Fibroblast of mammary gland (primary cell): ENCODE results near the gene PITX2.

ENCODE experiments used
- DNase-seq: peaks from one replicate; pipeline ENCODE4 v3.0.0-alpha.2; 2010; ENCODE audit warnings: low read depth
- H3K4me3 ChIP-seq: 2 replicates; pipeline ENCODE4 v1.5.1; 2011; ENCODE audit warnings: low read depth, mild to moderate bottlenecking, low read length, moderate library complexity; ENCODE audit not compliant: control insufficient read depth
- TF ChIP-seq, protein P1 (sequence below): conservative IDR thresholded peaks from 2 replicates; pipeline ENCODE4 v1.5.1; 2011; ENCODE audit warnings: low read depth, low read length, inconsistent platforms; ENCODE audit not compliant: control insufficient read depth, insufficient read depth

The PITX2 gene

DNA sequence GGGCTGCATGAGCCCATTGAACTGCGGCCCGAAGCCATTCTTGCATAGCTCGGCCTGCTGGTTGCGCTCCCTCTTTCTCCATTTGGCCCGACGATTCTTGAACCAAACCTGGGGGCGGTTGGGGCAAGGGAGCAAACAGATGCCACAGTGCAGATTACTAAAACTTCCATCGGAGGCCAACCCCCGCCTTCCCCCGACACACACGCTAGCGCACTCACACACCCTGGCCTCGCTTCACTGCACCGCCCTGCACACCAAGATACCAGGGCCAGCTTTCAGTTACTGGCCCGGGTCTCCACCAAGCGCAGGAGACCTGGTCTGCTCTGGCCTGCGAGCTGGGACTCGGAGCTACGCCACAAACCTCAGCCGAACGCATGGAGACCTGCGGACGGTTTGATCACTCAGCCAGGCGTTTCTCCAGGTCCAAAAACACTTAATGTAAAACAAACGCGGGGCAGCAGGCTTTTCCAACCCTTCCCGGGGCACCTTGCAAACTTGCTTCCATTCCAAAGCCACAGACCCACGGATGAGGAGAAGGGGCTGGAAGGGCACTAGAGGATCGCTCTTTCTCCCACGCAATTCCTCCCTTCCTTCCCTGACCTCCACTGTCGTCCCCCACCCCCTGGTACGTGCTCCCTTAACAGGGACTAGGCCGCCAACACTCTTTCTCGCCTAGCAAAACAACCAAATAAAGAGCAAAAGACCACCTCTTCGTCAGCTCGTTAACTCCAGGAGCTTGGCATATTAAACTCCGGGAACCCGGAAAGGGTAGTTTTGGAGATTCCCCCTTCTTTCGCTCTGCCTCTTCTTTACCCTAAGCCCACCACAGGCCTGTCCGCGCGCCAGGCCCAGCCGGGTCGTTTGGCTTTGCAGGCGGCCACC lies 4.1 kb downstream of the PITX2 start:
- H3K4me3 ChIP-seq, result no peak overlapping the region
- DNase-seq, result no peak
- TF ChIP-seq, protein P1, sequence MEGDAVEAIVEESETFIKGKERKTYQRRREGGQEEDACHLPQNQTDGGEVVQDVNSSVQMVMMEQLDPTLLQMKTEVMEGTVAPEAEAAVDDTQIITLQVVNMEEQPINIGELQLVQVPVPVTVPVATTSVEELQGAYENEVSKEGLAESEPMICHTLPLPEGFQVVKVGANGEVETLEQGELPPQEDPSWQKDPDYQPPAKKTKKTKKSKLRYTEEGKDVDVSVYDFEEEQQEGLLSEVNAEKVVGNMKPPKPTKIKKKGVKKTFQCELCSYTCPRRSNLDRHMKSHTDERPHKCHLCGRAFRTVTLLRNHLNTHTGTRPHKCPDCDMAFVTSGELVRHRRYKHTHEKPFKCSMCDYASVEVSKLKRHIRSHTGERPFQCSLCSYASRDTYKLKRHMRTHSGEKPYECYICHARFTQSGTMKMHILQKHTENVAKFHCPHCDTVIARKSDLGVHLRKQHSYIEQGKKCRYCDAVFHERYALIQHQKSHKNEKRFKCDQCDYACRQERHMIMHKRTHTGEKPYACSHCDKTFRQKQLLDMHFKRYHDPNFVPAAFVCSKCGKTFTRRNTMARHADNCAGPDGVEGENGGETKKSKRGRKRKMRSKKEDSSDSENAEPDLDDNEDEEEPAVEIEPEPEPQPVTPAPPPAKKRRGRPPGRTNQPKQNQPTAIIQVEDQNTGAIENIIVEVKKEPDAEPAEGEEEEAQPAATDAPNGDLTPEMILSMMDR, result no peak

DNA sequence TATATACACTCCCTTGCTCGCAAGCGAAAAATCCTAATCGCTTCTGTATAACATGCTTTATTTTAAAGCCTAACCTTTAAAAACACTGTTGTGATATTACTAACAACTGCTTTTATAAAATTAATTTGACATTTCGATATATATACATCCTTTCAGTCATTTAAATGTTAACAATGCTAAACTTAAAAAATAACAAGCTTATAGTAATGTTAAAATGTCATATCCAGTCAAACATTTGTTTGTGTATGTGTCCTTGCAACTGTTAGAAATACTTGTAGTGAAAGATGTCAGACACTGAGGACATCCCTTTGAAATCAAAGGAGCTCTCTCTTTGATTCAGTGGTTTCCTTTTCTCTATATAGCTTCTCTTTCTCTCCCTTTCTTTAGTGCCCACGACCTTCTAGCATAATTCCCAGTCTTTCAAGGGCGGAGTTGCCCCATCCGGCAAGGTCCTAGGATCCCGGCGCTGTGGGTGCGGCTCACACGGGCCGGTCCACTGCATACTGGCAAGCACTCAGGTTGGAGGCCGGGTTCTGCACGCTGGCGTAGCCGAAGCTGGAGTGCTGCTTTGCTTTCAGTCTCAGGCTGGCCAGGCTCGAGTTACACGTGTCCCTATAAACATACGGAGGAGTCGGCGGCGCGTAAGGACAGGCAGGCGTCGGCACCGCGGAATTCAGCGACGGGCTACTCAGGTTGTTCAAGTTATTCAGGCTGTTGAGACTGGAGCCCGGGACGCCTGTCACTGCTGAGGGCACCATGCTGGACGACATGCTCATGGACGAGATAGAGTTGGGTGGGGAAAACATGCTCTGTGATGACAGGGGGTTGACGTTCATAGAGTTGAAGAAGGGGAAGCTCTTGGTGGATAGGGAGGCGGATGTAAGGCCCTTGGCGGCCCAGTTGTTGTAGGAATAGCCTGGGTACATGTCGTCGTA lies 5.0 kb downstream of the PITX2 start:
- H3K4me3 ChIP-seq, result no peak overlapping the region
- no peak for DNase-seq
- TF ChIP-seq, protein P1, result no peak

DNA sequence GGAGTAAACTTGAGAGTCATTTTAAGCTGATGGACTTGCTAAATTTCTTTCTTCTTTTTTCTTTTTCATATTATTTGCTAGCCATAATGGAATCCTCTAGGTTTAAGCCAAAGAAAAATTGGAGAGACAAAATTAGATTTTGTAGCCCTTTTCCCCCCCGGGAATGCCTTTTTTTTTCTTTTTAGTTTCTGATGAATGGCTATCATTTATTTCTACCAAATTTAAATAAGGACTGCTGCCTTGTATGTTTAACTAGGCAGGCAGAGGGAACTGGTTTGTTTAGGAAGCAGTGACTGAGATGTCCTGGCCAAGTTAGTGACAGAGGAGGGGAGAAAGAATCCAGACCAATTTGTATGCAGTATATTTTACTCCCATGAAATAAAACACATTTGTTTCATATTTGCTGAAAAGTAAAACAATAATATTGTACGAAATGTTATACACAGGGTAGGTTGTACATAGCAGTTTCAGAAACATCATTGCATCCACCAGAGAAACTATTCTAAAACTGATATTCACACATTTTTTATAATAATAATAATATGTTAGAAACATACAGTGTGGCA lies 5.7 kb downstream of the PITX2 start:
- no peak for DNase-seq

DNA sequence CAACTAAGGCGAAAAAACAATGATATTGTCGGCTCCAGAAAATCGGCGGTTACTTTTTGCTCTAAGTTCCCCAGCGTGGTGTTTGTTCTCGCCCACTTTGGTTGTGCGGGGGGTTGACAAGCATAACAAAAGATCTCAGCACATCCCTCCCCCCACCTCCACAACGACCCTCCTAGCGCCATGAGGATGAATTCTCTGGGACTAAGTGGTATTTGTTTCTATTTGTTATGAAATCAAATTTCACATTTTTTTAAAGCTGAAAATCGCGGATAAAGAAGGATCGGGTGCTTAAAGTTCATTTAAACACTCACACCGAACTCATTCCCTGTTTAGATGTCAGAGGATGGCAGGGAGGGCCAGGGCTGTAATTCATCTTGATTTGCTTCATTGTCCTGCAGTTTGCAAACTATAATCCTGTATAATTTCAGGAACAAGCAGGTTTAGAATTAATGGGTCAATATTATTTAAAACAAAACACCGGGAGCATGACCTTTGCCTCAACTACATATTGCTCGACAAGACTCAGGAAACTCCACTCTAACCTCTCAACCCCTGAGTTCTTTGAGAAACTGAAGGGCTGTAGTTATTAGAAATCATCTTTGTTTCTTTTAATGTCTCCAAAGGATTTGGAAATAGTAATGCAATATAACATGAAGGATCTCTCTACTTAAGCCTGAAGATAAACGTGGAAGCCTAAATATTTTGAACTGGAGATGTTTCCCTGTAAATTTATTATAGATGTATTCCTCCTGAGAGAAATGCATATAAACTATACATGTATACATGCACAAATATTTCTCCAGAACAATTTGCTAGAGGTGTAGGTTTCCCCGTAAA lies 6.4 kb downstream of the PITX2 start:
- TF ChIP-seq, protein P1, result no peak
- no peak overlapping the region for H3K4me3 ChIP-seq
- DNase-seq, result no peak

More for the DNA sequence above, 5.7 kb downstream of the PITX2 start:
- TF ChIP-seq, protein P1, result no peak
- no peak overlapping the region for H3K4me3 ChIP-seq

DNA sequence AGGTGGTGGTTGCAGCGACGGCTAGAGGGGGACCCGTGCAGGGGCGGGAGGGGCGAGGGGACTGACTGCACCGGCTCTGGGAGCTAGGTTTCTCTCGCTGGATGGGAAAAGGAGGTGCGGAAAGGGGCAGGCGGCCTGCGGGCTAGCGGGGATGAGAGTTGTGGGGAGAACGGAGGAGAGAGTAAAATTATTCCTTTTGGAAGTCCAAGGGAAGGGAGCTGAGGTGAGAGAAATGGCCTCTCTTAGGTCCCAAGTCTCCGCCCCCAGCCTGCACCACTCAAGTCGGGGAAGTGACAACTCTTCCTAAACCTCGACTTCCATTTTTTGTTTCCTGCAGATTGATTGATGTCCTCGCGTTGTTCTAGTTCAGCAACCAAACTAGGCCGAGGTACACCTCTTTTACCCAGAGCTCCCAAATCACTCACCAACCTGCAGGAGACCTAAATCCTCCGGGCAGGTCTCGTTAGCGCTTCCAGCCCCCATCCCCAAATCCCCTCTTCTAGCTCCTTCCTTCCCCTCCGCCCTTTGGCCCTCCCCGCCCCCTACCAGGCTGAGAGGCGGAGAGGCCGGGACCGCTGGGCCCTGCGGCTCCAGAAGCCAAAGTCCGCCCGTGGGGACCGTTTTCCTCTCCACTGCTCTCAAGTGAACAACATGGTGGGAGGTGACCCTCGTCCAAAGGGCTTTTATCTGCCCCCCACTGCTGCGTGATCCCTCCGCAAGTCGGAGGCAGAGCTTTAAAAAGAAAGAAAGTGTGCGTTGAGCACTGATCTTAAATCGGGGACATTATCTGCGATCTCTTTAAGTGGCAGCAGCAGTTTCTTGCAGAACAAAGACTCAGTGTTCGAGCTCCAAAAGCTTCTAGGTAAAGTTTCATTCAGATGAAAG lies 7.3 kb downstream of the PITX2 start:
- H3K4me3 ChIP-seq, result no peak overlapping the region
- DNase-seq, result no peak
- TF ChIP-seq, protein P1, result no peak
